GM12864 (cell line): ENCODE results near the gene INO80B.

Experiments used
- DNase-seq: peaks from one replicate; pipeline ENCODE4 v3.0.0-alpha.2; 2011; ENCODE audit warnings: low read depth
- H3K4me3 ChIP-seq: 2 replicates; pipeline ENCODE4 v1.5.1; 2011; ENCODE audit warnings: mild to moderate bottlenecking, low read depth, low read length, control low read depth
- CTCF ChIP-seq: IDR thresholded peaks from 2 replicates; pipeline ENCODE4 v1.5.1; 2011; ENCODE audit warnings: low read depth, mild to moderate bottlenecking, moderate library complexity, low read length, control low read depth, inconsistent platforms; ENCODE audit errors: missing control alignments

Gene INO80B

GRCh38 chr2:74427551-74427950, 27.3 kb upstream of the INO80B start:
- no peak for TF ChIP-seq CTCF
- no peak for DNase-seq
- H3K4me3 ChIP-seq: no peak overlapping the region

GRCh38 chr2:74428675-74429074, 26.2 kb upstream of the INO80B start:
- no peak for TF ChIP-seq CTCF
- H3K4me3 ChIP-seq: no peak overlapping the region
- DNase-seq: no peak

- no peak for DNase-seq
- no peak overlapping the region for H3K4me3 ChIP-seq
- TF ChIP-seq CTCF: no peak
Measured at GRCh38 chr2:74429487-74430451, 25.1 kb upstream of the INO80B start.

- no peak for TF ChIP-seq CTCF
- DNase-seq: no peak
- H3K4me3 ChIP-seq: no peak overlapping the region
Measured at GRCh38 chr2:74430502-74430901, 24.4 kb upstream of the INO80B start.

GRCh38 chr2:74436111-74436805, 18.6 kb upstream of the INO80B start:
- no peak for DNase-seq
- TF ChIP-seq CTCF: no peak
- H3K4me3 ChIP-seq: no peak overlapping the region

GRCh38 chr2:74436848-74437695, 17.8 kb upstream of the INO80B start:
- no peak for DNase-seq
- no peak overlapping the region for H3K4me3 ChIP-seq

More at GRCh38 chr2:74436848-74437695, 17.8 kb upstream of the INO80B start:
- TF ChIP-seq CTCF: no peak
